CD4-positive, alpha-beta T cell treated with Interleukin-15 for 1 hour (primary cell): ENCODE results near the gene WWTR1.

Experiments
- DNase-seq: peaks from one replicate; pipeline ENCODE4 v3.0.0-alpha.2; 2020

Gene WWTR1

GRCh38 chr3:149589332-149589731 lies 68.5 kb downstream of the WWTR1 start:
- DNase-seq, result no peak

- DNase-seq, result no peak
Observed at GRCh38 chr3:149588909-149589308, 68.9 kb downstream of the WWTR1 start.

- no peak for DNase-seq
Observed at GRCh38 chr3:149587383-149587782, 70.4 kb downstream of the WWTR1 start.

GRCh38 chr3:149586871-149587270 lies 71.0 kb downstream of the WWTR1 start:
- DNase-seq, result no peak

GRCh38 chr3:149585401-149585726 lies 72.5 kb downstream of the WWTR1 start:
- DNase-seq, result no peak

- no peak for DNase-seq
Observed at GRCh38 chr3:149583921-149584635, 73.7 kb downstream of the WWTR1 start.

- no peak for DNase-seq
Observed at GRCh38 chr3:149582395-149582794, 75.4 kb downstream of the WWTR1 start.

GRCh38 chr3:149581681-149582370 lies 76.0 kb downstream of the WWTR1 start:
- DNase-seq, result no peak

GRCh38 chr3:149581248-149581647 lies 76.6 kb downstream of the WWTR1 start:
- no peak for DNase-seq

- no peak for DNase-seq
Observed at GRCh38 chr3:149579838-149580542, 77.8 kb downstream of the WWTR1 start.

GRCh38 chr3:149579161-149579560 lies 78.7 kb downstream of the WWTR1 start:
- no peak for DNase-seq

GRCh38 chr3:149577801-149578200 lies 80.0 kb downstream of the WWTR1 start:
- DNase-seq, result no peak

GRCh38 chr3:149575961-149576564 lies 81.8 kb downstream of the WWTR1 start:
- no peak for DNase-seq

- no peak for DNase-seq
Observed at GRCh38 chr3:149575213-149575960, 82.4 kb downstream of the WWTR1 start.

GRCh38 chr3:149572796-149573414 lies 84.9 kb downstream of the WWTR1 start:
- no peak for DNase-seq

- no peak for DNase-seq
Observed at GRCh38 chr3:149571381-149571780, 86.4 kb downstream of the WWTR1 start.

- DNase-seq, result no peak
Observed at GRCh38 chr3:149570016-149570415, 87.8 kb downstream of the WWTR1 start.

GRCh38 chr3:149567381-149567780 lies 90.4 kb downstream of the WWTR1 start:
- DNase-seq, result no peak

- no peak for DNase-seq
Observed at GRCh38 chr3:149566292-149566975, 91.4 kb downstream of the WWTR1 start.

GRCh38 chr3:149564079-149564478 lies 93.7 kb downstream of the WWTR1 start:
- DNase-seq, result no peak

- no peak for DNase-seq
Observed at GRCh38 chr3:149563114-149563513, 94.7 kb downstream of the WWTR1 start.

GRCh38 chr3:149560617-149561016 lies 97.2 kb downstream of the WWTR1 start:
- DNase-seq, result no peak
